HL-60 (cell line): ENCODE results near the gene AGAP1.

Experiments used
- POLR2AphosphoS5 ChIP-seq: IDR thresholded peaks from 2 replicates; pipeline ENCODE4 v1.6.1; 2012; ENCODE audit warnings: low read depth
- TF ChIP-seq, protein P1 (sequence below): IDR thresholded peaks from one replicate; pipeline ENCODE4 v1.5.1; 2011; ENCODE audit warnings: low read length, control low read depth, inconsistent platforms; ENCODE audit not compliant: insufficient read depth

DNA sequence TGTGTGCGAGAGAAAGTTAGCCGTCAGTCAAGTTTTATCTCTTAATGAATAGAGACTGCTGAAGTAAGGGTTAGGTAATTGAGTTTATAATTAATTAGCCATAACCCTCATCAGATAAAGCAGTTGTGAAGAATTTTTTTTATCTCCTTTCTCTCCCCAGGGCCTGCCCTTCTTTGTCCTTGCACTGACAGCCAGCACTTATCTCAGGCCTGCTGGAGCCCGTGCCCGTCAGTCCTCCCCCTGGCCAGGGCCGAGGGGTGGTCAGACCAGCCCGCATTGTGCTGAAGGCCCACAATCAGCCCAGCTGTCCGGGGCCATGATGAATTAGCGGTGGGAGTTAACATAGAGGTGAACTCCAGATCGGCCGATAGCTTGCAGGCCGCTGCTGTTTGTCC lies 358.7 kb downstream of the AGAP1 start:
- TF ChIP-seq, protein P1, sequence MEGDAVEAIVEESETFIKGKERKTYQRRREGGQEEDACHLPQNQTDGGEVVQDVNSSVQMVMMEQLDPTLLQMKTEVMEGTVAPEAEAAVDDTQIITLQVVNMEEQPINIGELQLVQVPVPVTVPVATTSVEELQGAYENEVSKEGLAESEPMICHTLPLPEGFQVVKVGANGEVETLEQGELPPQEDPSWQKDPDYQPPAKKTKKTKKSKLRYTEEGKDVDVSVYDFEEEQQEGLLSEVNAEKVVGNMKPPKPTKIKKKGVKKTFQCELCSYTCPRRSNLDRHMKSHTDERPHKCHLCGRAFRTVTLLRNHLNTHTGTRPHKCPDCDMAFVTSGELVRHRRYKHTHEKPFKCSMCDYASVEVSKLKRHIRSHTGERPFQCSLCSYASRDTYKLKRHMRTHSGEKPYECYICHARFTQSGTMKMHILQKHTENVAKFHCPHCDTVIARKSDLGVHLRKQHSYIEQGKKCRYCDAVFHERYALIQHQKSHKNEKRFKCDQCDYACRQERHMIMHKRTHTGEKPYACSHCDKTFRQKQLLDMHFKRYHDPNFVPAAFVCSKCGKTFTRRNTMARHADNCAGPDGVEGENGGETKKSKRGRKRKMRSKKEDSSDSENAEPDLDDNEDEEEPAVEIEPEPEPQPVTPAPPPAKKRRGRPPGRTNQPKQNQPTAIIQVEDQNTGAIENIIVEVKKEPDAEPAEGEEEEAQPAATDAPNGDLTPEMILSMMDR = no peak
- no peak for TF ChIP-seq POLR2AphosphoS5
